Measurements from ENCODE around the gene IL31RA. TPM values are rescaled to one million over a fixed set of nuclear protein-coding genes. Genes with fewer than 3 reads are reported as not detected.

The IL31RA gene
- total and polyA plus RNA-seq, 2 of the 13 experiments (the other 11 are each of a cell fraction or from before 2014, with no cell fraction given): not detected

DNA sequence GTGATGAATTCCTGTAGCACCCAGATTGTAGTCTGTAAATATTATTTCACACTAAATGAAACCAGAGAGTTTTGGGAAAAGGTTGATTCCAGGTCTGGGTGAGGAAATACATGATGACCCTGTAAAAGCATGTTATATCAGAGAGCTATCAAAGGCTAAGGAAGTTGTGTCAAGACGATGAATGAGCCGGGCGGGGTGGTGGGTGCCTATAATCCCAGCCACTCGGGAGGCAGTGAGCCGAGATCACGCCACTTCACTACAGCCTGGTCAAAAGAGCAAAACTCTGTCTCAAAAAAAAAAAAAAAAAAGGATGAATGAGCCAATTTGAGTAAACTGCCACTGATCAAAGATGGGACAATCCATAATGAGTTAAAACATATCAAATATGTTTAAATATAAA lies 114.4 kb downstream of the IL31RA start:
- in situ Hi-C loops (cut with HindIII; ENCODE audit: extremely low pct_ligation_motif_present, low pct_unique_long_range_greater_than_20kb) (no loop called here), intact Hi-C loops (cut with micrococcal nuclease; ENCODE audit: unreplicated experiment) (no loop called here)
- 94% methylated on average over 6 of the region's 6 CpGs for WGBS (ENCODE audit: low lambda C conversion rate)
- ChIA-PET POLR2A (no interaction called here), CTCF (ENCODE audit: low intra/inter-chr PET ratio, low total read pairs) (no interaction called here)
- ATAC-seq (no peak), DNase-seq (ENCODE audit: low spot score) (no peak), FAIRE-seq (no peak)
- BruUV-seq (replicated peaks): no TSS peak
- H3K4me2 ChIP-seq (ENCODE audit: low read depth, low read length): no peak overlapping the region
- no peaks in the 10 kb centered on the region for H3K9me3 ChIP-seq (ENCODE audit: low read length)
- peaks cover 6% of the 10 kb centered on the region for H3K79me2 ChIP-seq (ENCODE audit: insufficient read depth, low read length)
- TF ChIP-seq RBM22 (optimal IDR thresholded peaks at IDR 0.05; ENCODE audit: low read length): peak; percentile 39
- no peak for TF ChIP-seq RBFOX2 (IDR thresholded peaks at IDR 0.05; ENCODE audit: low read depth, low read length)
- TF ChIP-seq CHD2 (IDR thresholded peaks at IDR 0.05; ENCODE audit: low read depth, low read length): no peak
- no peak for TF ChIP-seq ZBTB25 (CRISPR knock-in tag; IDR thresholded peaks at IDR 0.05)
- TF ChIP-seq ZNF263 (CRISPR knock-in tag; IDR thresholded peaks at IDR 0.05): no peak
- H3K27me3 ChIP-seq (ENCODE audit: control insufficient read depth in 1 of 2, insufficient read depth in 2 of 2, low read length in 2 of 2): no peaks in the 10 kb centered on the region
- no peak overlapping the region for H3K9ac ChIP-seq (ENCODE audit: insufficient read depth, low read depth, low read length)
- no peak overlapping the region for H3K4me3 ChIP-seq (replicated peaks in 1 of 3; ENCODE audit: insufficient read depth in 1 of 3, low read depth in 2 of 3, low read length in 3 of 3)
- H3K27ac ChIP-seq (ENCODE audit: extremely low read length, insufficient read depth, low read length): no peak overlapping the region
- H4K20me1 ChIP-seq (ENCODE audit: insufficient read depth, low read length): no peaks in the 10 kb centered on the region
- H3K36me3 ChIP-seq (replicated peaks in 1 of 2; ENCODE audit: control insufficient read depth in 1 of 2, insufficient read depth in 2 of 2, low read length in 2 of 2): peaks cover 10 to 71% of the 10 kb centered on the region in 2 experiments
- no peak overlapping the region for H2AFZ ChIP-seq (ENCODE audit: low read length)
- no peaks in the 10 kb centered on the region for H3K4me1 ChIP-seq (ENCODE audit: insufficient read depth, low read length)

- TF ChIP-seq MBNL3 (CRISPR knock-in tag; conservative IDR thresholded peaks at IDR 0.05) (no peak), NAIF1 (CRISPR knock-in tag; IDR thresholded peaks at IDR 0.05; ENCODE audit: borderline replicate concordance) (no peak), ZSCAN21 (CRISPR knock-in tag; IDR thresholded peaks at IDR 0.05; ENCODE audit: borderline replicate concordance) (no peak), ISL2 (CRISPR knock-in tag; IDR thresholded peaks at IDR 0.05) (no peak), ZNF44 (CRISPR knock-in tag; IDR thresholded peaks at IDR 0.05) (no peak), ZNF724P (CRISPR knock-in tag; IDR thresholded peaks at IDR 0.05; ENCODE audit: borderline replicate concordance) (no peak), POLR2AphosphoS5 (IDR thresholded peaks at IDR 0.05; ENCODE audit: low read depth, low read length) (no peak), ZNF382 (CRISPR knock-in tag; IDR thresholded peaks at IDR 0.05; ENCODE audit: borderline replicate concordance) (no peak), ZSCAN20 (CRISPR knock-in tag; IDR thresholded peaks at IDR 0.05; ENCODE audit: borderline replicate concordance) (no peak), BCL6 (CRISPR knock-in tag; IDR thresholded peaks at IDR 0.05) (no peak)
- DNase-seq (ENCODE audit: low spot score) (no peak), FAIRE-seq (no peak), ATAC-seq (no peak)
- in situ Hi-C loops (cut with HindIII; ENCODE audit: extremely low pct_ligation_motif_present, low pct_unique_long_range_greater_than_20kb): no loop called here
- intact Hi-C loops (cut with micrococcal nuclease; ENCODE audit: unreplicated experiment): no loop called here
- Histone ChIP-seq H2AFZ (ENCODE audit: low read length) (no peak overlapping the region), H3K9me3 (ENCODE audit: low read length) (no peaks in the 10 kb centered on the region), H3K4me3 (replicated peaks in 1 of 3; ENCODE audit: insufficient read depth in 1 of 3, low read depth in 2 of 3, low read length in 3 of 3) (no peak overlapping the region), H3K4me2 (ENCODE audit: low read depth, low read length) (no peak overlapping the region), H3K27me3 (ENCODE audit: control insufficient read depth in 1 of 2, insufficient read depth in 2 of 2, low read length in 2 of 2) (no peaks in the 10 kb centered on the region), H3K27ac (ENCODE audit: extremely low read length, insufficient read depth, low read length) (no peak overlapping the region), H3K4me1 (ENCODE audit: insufficient read depth, low read length) (no peaks in the 10 kb centered on the region), H4K20me1 (ENCODE audit: insufficient read depth, low read length) (no peaks in the 10 kb centered on the region), H3K9ac (ENCODE audit: insufficient read depth, low read depth, low read length) (no peak overlapping the region), H3K79me2 (ENCODE audit: insufficient read depth, low read length) (peaks cover 13% of the 10 kb centered on the region), H3K36me3 (replicated peaks in 1 of 2; ENCODE audit: control insufficient read depth in 1 of 2, insufficient read depth in 2 of 2, low read length in 2 of 2) (peaks cover 7 to 71% of the 10 kb centered on the region in 2 experiments)
- POLR2A ChIA-PET: no interaction called here
- CTCF ChIA-PET (ENCODE audit: low intra/inter-chr PET ratio, low total read pairs): no interaction called here
- BruUV-seq (replicated peaks): TSS peak; percentile 6
These were observed 115.1 kb downstream of the IL31RA start for GRCh38 chr5:55966284-55966683.

Measured in HepG2 (cell line).